ENCODE measurements around the gene PHPT1.

The PHPT1 gene

DNA sequence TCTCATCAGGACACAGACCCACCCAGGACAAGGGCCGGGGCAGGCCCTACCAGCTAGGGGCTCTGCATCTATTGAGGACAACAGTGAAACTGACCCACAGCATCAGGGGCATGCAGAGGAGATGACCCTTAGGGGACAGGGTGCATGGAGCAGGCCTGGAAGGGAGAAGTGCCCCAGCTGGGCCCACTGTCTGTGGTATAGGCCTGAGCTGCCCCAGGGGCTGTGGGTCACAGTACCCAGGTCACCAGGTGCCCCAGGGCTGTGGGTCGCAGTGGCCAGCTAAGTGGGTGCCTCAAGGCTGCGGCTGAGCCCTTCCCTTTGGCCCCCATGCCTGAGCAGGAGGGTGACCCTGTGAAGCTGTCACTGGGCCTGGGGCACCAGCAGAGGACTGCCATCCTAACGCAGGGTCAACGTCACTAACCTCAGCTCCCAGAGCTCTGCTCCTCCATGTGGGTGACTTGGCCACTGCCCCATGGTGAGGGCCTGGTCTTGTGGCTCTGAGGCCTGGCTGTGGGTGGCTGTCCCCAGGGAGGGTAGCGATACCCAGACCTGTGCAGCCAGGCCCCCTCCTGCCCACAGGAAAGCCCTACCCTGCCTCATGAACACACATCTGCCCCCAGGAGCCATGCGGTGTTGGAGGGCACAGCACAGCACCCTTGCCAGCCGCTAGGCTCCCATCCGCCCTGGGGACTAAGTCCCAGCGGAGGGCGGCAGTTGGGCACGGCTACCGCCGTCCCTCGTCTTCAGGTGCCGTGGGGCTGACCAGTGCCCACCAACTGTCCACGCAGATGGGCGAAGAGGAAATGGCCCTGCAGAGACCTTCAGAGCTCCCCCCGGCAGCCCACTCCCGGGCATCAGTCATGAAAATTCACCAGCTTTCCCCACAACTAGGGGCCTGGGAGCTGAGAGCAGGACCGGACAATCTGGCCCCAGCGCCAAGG, 12.0 kb downstream of the PHPT1 start:
- H3K27ac ChIP-seq = peak overlapping the region; percentile 80
- no peak for TF ChIP-seq CTCF (conservative IDR thresholded peaks at IDR 0.05)

DNA sequence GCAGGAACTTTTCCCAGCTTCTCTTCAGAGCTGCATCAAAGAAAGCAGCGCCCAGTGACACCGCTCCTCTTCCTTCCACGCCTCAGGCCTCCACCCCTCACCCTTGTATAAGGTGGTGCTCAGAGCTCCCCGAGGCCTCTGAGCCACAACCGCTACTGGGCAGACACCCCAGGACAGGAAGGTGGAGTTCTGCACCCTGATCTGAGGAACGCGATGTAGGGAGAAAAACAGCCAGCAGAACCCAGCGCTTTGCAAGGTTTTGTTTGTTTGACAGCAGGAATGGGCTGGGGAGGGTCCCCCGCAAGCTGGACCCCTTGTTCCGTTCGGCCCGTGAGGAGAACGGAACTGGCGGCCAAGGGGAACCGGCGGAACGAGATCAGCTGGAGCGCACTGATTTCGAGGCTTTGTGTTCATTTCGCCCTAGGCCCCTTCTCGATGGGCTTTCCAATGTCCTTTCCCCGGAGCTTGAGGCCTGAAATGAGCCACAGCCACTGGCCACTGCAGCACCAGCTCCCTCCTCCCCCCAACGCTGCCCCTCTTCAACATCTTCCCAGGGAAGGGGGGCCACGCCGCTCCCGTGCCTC, 12.8 kb downstream of the PHPT1 start:
- H3K27ac ChIP-seq = peak overlapping the region; percentile 80
- no peak for TF ChIP-seq CTCF (conservative IDR thresholded peaks at IDR 0.05)

- no peak for TF ChIP-seq CTCF (conservative IDR thresholded peaks at IDR 0.05)
- peak overlapping the region; percentile 80; the same call in 1 of the 2 replicates for H3K27ac ChIP-seq
Observed at GRCh38 chr9:136862849-136863622, 13.8 kb downstream of the PHPT1 start.

DNA sequence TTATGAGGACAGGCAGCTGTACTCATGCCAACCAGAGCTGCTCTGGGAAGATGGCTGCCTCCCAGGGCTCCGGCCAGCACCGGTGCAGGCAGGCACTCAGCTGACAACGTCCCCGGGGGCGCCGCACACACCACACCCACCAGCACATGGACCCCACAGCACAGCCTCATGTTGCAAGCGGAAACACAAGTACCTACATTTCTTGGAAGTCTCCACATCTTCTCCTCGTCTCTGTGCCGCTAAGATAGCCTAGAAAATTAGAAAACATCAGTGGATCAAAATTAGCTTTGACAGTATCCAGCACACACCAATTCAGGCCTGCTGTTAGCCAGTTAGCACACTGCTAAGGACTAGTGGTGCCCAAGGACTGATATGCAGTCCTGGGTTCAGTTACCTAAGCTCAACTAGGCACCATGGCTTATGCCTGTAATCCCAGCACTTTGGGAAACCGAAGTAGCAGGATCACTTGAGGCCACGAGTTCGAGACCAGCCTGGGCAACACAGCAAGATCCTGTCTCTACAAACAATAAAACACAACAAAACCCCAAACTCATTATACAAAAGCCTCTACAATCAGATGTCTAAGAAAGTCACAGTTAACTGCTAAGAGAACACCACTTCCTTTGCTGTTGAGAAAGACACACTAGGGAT, 14.5 kb downstream of the PHPT1 start:
- no peak for TF ChIP-seq CTCF (conservative IDR thresholded peaks at IDR 0.05)
- H3K27ac ChIP-seq = peak overlapping the region; percentile 91; the same call in 1 of the 2 replicates

GRCh38 chr9:136865041-136865767, 16.0 kb downstream of the PHPT1 start:
- no peak for TF ChIP-seq CTCF (conservative IDR thresholded peaks at IDR 0.05)
- peak overlapping the region; percentile 91 for H3K27ac ChIP-seq

DNA sequence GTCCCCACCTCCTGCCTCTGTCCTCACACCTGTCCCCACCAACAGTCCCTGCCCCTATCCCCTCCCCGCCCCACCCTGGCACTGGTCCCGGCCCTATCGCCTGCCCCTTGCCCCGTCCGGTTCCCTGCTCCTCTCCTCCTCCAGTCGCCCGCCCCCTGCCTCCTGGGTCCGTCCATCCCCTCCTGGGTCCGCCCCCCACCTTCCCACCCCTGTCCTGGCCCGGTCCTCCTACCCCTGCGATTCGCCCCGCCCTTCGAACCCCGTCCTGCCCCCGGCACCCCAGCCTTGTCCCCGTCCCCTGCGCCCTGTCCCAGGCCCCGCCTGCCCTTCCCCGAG, 16.5 kb downstream of the PHPT1 start:
- no peak for TF ChIP-seq CTCF (conservative IDR thresholded peaks at IDR 0.05)
- H3K27ac ChIP-seq = peak overlapping the region; percentile 91

DNA sequence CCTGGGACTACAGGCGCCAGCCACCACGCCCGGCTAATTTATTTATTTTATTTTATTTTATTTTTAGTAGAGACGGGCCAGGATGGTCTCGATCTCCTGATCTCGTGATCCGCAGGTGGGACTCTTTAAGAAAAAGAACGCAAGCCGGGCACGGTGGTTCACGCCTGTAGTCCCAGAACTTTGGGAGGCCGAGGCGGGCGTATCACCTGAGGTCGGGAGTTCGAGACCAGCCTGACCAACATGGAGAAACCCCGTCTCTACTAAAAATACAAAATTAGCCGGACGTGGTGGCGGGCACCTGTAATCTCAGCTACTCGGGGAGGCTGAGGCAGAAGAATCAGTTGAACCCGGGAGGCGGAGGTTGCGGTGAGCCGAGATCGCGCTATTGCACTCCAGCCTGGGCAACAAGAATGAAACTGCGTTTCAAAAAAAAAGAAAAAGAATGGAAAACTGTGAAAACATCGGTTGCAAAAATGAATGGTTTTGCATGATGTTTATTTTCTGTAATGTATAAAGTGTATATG, 17.8 kb downstream of the PHPT1 start:
- peak overlapping the region; percentile 91 for H3K27ac ChIP-seq

Measured in VCaP (cell line).